Measurements from ENCODE around the gene STXBP6. TPM values are rescaled to one million over a fixed set of nuclear protein-coding genes. Genes with fewer than 3 reads are reported as not detected.

STXBP6 gene
- total RNA-seq, 1 experiment from 2014 or later = not detected

DNA sequence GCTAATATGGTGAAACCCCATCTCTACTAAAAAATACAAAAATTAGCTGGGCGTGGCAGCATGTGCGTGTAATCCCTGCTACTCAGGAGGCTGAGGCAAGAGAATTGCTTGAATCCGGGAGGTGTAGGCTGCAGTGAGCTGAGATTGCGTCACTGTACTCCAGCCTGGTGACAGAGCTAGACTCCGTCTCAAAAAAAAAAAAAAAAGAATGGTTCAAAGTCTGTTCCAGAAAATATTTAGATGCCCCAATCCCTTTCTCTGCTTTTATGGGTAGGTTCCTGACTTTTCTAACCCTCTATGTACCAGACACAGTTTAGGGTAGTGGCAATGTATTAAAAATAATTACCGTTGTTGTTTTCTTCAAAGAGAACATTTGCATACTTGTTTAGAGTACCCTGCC, 161.4 kb downstream of the STXBP6 start:
- Histone ChIP-seq H3K9me3 (ENCODE audit: control insufficient read depth, insufficient read depth, low read depth, low read length) (no peaks in the 10 kb centered on the region), H3K4me1 (ENCODE audit: control insufficient read depth, insufficient read depth, low read length) (no peaks in the 10 kb centered on the region), H3K27me3 (ENCODE audit: control insufficient read depth, insufficient read depth, low read length) (no peaks in the 10 kb centered on the region), H3K36me3 (ENCODE audit: control insufficient read depth, insufficient read depth, low read length) (no peaks in the 10 kb centered on the region), H3K4me3 (ENCODE audit: low read depth in 2 of 2, low read length in 2 of 2) (no peak overlapping the region), H3K27ac (ENCODE audit: low read length) (no peak overlapping the region)
- no TSS peak for BruUV-seq (replicated peaks)
- ChIA-PET POLR2A (no interaction called here), CTCF (interaction anchor here (0.6 kb wide), 1 partner anchor 57 kb away, joined by 4 read pairs; no protein-coding TSS in a partner anchor)
- TF ChIP-seq, protein P1, sequence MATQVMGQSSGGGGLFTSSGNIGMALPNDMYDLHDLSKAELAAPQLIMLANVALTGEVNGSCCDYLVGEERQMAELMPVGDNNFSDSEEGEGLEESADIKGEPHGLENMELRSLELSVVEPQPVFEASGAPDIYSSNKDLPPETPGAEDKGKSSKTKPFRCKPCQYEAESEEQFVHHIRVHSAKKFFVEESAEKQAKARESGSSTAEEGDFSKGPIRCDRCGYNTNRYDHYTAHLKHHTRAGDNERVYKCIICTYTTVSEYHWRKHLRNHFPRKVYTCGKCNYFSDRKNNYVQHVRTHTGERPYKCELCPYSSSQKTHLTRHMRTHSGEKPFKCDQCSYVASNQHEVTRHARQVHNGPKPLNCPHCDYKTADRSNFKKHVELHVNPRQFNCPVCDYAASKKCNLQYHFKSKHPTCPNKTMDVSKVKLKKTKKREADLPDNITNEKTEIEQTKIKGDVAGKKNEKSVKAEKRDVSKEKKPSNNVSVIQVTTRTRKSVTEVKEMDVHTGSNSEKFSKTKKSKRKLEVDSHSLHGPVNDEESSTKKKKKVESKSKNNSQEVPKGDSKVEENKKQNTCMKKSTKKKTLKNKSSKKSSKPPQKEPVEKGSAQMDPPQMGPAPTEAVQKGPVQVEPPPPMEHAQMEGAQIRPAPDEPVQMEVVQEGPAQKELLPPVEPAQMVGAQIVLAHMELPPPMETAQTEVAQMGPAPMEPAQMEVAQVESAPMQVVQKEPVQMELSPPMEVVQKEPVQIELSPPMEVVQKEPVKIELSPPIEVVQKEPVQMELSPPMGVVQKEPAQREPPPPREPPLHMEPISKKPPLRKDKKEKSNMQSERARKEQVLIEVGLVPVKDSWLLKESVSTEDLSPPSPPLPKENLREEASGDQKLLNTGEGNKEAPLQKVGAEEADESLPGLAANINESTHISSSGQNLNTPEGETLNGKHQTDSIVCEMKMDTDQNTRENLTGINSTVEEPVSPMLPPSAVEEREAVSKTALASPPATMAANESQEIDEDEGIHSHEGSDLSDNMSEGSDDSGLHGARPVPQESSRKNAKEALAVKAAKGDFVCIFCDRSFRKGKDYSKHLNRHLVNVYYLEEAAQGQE (IDR thresholded peaks at IDR 0.05; ENCODE audit: insufficient read depth in 1 of 2, low read depth in 2 of 2, low read length in 1 of 2) = no peak
- no peak for TF ChIP-seq SIN3A (IDR thresholded peaks at IDR 0.05; ENCODE audit: borderline replicate concordance, insufficient read depth, low read depth, low read length)
- no peak for TF ChIP-seq TCF7L2 (IDR thresholded peaks at IDR 0.05; ENCODE audit: low read depth, low read length)
- no peak for TF ChIP-seq POLR2AphosphoS5 (IDR thresholded peaks at IDR 0.05; ENCODE audit: low read depth, low read length)
- TF ChIP-seq, protein P2, sequence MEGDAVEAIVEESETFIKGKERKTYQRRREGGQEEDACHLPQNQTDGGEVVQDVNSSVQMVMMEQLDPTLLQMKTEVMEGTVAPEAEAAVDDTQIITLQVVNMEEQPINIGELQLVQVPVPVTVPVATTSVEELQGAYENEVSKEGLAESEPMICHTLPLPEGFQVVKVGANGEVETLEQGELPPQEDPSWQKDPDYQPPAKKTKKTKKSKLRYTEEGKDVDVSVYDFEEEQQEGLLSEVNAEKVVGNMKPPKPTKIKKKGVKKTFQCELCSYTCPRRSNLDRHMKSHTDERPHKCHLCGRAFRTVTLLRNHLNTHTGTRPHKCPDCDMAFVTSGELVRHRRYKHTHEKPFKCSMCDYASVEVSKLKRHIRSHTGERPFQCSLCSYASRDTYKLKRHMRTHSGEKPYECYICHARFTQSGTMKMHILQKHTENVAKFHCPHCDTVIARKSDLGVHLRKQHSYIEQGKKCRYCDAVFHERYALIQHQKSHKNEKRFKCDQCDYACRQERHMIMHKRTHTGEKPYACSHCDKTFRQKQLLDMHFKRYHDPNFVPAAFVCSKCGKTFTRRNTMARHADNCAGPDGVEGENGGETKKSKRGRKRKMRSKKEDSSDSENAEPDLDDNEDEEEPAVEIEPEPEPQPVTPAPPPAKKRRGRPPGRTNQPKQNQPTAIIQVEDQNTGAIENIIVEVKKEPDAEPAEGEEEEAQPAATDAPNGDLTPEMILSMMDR (IDR thresholded peaks at IDR 0.05) = no peak
- intact Hi-C loops (cut with micrococcal nuclease; ENCODE audit: unreplicated experiment) (no loop called here), in situ Hi-C loops (cut with HindIII; ENCODE audit: low pct_unique_long_range_greater_than_20kb, low sequenced_read_pairs) (no loop called here)
- DNase-seq (ENCODE audit: low read depth, low spot score) = no peak
- no peak for ATAC-seq

DNA sequence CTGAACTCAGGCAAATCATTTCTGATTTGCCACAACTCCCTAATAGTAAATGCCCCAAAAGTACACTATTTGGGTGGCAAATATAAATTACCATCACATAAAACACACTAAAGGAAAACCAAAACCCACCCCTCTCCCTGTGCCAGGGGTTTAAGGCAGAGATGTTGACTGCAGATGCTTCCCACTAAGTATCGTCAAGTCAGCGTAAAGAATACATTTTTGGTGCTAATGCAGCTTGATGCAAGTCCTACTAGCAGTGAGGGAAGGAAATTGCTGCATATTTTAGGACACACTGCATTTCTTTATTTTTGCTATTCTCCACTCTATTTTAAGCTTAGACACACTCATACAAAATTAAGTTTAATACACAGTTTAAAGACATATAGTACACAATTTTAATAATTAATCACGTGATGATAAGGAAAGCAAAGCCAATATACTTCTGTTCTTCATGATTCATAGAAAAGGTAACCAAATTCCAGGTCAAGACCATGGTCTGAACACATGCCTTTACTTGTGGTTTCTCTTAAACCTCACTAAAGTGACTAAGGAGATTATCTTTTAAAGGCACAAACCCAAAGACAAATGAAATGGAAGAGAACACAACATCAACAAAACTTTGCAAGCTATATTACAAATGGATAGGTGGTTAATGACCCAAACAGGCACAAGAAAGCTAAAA, 162.2 kb downstream of the STXBP6 start:
- intact Hi-C loops (cut with micrococcal nuclease; ENCODE audit: unreplicated experiment) (no loop called here), in situ Hi-C loops (cut with HindIII; ENCODE audit: low pct_unique_long_range_greater_than_20kb, low sequenced_read_pairs) (no loop called here)

More for the DNA sequence above, 162.2 kb downstream of the STXBP6 start:
- no peaks in the 10 kb centered on the region for H3K27me3 ChIP-seq (ENCODE audit: control insufficient read depth, insufficient read depth, low read length)
- ATAC-seq (no peak), DNase-seq (ENCODE audit: low read depth, low spot score) (no peak)
- no peak for TF ChIP-seq SIN3A (IDR thresholded peaks at IDR 0.05; ENCODE audit: borderline replicate concordance, insufficient read depth, low read depth, low read length)
- TF ChIP-seq, protein P2 (IDR thresholded peaks at IDR 0.05) = no peak
- TF ChIP-seq, protein P1 (IDR thresholded peaks at IDR 0.05; ENCODE audit: insufficient read depth in 1 of 2, low read depth in 2 of 2, low read length in 1 of 2) = no peak
- no peak for TF ChIP-seq TCF7L2 (IDR thresholded peaks at IDR 0.05; ENCODE audit: low read depth, low read length)
- no peak for TF ChIP-seq POLR2AphosphoS5 (IDR thresholded peaks at IDR 0.05; ENCODE audit: low read depth, low read length)
- no peaks in the 10 kb centered on the region for H3K9me3 ChIP-seq (ENCODE audit: control insufficient read depth, insufficient read depth, low read depth, low read length)
- BruUV-seq (replicated peaks) = no TSS peak
- no peak overlapping the region for H3K4me3 ChIP-seq (ENCODE audit: low read depth in 2 of 2, low read length in 2 of 2)
- H3K27ac ChIP-seq (ENCODE audit: low read length) = no peak overlapping the region
- H3K36me3 ChIP-seq (ENCODE audit: control insufficient read depth, insufficient read depth, low read length) = no peaks in the 10 kb centered on the region
- POLR2A ChIA-PET = no interaction called here
- CTCF ChIA-PET = interaction anchor here (0.6 kb wide), 1 partner anchor 58 kb away, joined by 4 read pairs; no protein-coding TSS in a partner anchor
- no peaks in the 10 kb centered on the region for H3K4me1 ChIP-seq (ENCODE audit: control insufficient read depth, insufficient read depth, low read length)
